ENCODE results near the gene CDA.

The CDA gene

GRCh38 chr1:20658166-20658915, 69.4 kb downstream of the CDA start:
- no peak for DNase-seq

GRCh38 chr1:20660363-20660762, 71.5 kb downstream of the CDA start:
- DNase-seq: no peak

- DNase-seq: no peak
Measured at GRCh38 chr1:20660847-20661206, 71.9 kb downstream of the CDA start.

GRCh38 chr1:20661207-20662109, 72.6 kb downstream of the CDA start, which contains the start of gene DDOST:
TSS of gene DDOST (minus strand) at chr1:20661369. CDS start at chr1:20661350, 19 bp downstream.
- peak; percentile 98 for DNase-seq

GRCh38 chr1:20662110-20662475, 73.2 kb downstream of the CDA start:
- DNase-seq: no peak

GRCh38 chr1:20663365-20663764, 74.5 kb downstream of the CDA start:
- no peak for DNase-seq

GRCh38 chr1:20663969-20664715, 75.2 kb downstream of the CDA start:
- DNase-seq: no peak

- DNase-seq: no peak
Measured at GRCh38 chr1:20665726-20666125, 76.8 kb downstream of the CDA start.

- no peak for DNase-seq
Measured at GRCh38 chr1:20666146-20666545, 77.2 kb downstream of the CDA start.

GRCh38 chr1:20666804-20667203, 77.9 kb downstream of the CDA start:
- no peak for DNase-seq

All from midbrain (tissue), 1 donor.